ENCODE measurements around the gene ITGB5.

Gene ITGB5

GRCh38 chr3:124802061-124802698 lies 85.0 kb downstream of the ITGB5 start:
- no peak overlapping the region for H3K27ac ChIP-seq
- TF ChIP-seq, protein P1, sequence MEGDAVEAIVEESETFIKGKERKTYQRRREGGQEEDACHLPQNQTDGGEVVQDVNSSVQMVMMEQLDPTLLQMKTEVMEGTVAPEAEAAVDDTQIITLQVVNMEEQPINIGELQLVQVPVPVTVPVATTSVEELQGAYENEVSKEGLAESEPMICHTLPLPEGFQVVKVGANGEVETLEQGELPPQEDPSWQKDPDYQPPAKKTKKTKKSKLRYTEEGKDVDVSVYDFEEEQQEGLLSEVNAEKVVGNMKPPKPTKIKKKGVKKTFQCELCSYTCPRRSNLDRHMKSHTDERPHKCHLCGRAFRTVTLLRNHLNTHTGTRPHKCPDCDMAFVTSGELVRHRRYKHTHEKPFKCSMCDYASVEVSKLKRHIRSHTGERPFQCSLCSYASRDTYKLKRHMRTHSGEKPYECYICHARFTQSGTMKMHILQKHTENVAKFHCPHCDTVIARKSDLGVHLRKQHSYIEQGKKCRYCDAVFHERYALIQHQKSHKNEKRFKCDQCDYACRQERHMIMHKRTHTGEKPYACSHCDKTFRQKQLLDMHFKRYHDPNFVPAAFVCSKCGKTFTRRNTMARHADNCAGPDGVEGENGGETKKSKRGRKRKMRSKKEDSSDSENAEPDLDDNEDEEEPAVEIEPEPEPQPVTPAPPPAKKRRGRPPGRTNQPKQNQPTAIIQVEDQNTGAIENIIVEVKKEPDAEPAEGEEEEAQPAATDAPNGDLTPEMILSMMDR (IDR thresholded peaks at IDR 0.05), result no peak

GRCh38 chr3:124800511-124801258 lies 86.5 kb downstream of the ITGB5 start:
- TF ChIP-seq, protein P1 (IDR thresholded peaks at IDR 0.05), result no peak
- no peak for TF ChIP-seq ZFX (IDR thresholded peaks at IDR 0.05; ENCODE audit: borderline replicate concordance)
- H3K27ac ChIP-seq, result no peak overlapping the region

DNA sequence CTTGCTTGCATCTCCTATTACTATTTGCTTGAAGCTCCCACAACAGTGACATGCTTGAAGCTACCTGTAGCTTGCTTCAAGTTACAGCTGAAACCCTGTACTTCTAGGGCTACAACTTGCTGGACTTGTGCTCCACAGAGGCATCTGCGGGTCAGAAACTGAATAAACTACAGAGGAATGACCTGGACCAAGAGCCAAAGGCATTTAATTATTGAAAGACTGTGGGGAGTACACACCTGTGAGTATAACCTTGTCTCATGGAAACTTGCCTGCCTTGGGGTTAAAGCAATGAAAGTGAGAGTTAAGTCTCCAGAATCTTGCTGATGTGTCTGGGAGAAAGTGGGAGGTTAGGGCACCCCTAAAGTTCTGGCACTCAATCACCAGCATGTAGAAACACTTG lies 87.1 kb downstream of the ITGB5 start:
- TF ChIP-seq ZFX (IDR thresholded peaks at IDR 0.05; ENCODE audit: borderline replicate concordance), result no peak
- TF ChIP-seq, protein P1 (IDR thresholded peaks at IDR 0.05), result no peak
- no peak overlapping the region for H3K27ac ChIP-seq

- H3K27ac ChIP-seq, result no peak overlapping the region
- TF ChIP-seq ZFX (IDR thresholded peaks at IDR 0.05; ENCODE audit: borderline replicate concordance), result no peak
- TF ChIP-seq, protein P1 (IDR thresholded peaks at IDR 0.05), result no peak
Measured at GRCh38 chr3:124799676-124800075, 87.5 kb downstream of the ITGB5 start.

- H3K27ac ChIP-seq, result no peak overlapping the region
- TF ChIP-seq ZFX (IDR thresholded peaks at IDR 0.05; ENCODE audit: borderline replicate concordance), result no peak
- TF ChIP-seq, protein P1 (IDR thresholded peaks at IDR 0.05), result no peak
Measured at GRCh38 chr3:124797426-124797945, 89.7 kb downstream of the ITGB5 start.

- TF ChIP-seq ZFX (IDR thresholded peaks at IDR 0.05; ENCODE audit: borderline replicate concordance), result no peak
- TF ChIP-seq, protein P1 (IDR thresholded peaks at IDR 0.05), result no peak
- H3K27ac ChIP-seq, result no peak overlapping the region
Measured at GRCh38 chr3:124796477-124796876, 90.7 kb downstream of the ITGB5 start.
